ENCODE results near the gene PPP1R2. TPM values are rescaled to one million over a fixed set of nuclear protein-coding genes. Genes with fewer than 3 reads are reported as not detected.

Gene PPP1R2
- total RNA-seq, 1 donor from 2014 or later: 92.1 TPM

Small RNA genes lying within 50 kb of the gene (small RNA-seq; reads per million reads assigned to genes)
- gene RN7SL73P (ENCODE audit: low replicate concordance) (not detected), gene RNU6ATAC24P (ENCODE audit: low replicate concordance) (not detected)

Other genes starting within 250 kb of the PPP1R2 start
- gene ACAP2, start 100.3 kb downstream of the PPP1R2 start, total RNA-seq: 78.6 TPM
- gene APOD, start 40.6 kb upstream of the PPP1R2 start, total RNA-seq: 34.5 TPM
- 11.5 TPM for gene MUC20, start 177.7 kb upstream of the PPP1R2 start, total RNA-seq